GM19395 (cell line): ENCODE results near the gene BCAR1.
"Not testable (repeated sequence)": the region's sequence is repeated elsewhere in the genome, so short reads cannot be mapped to it uniquely, and the experiment has no call there.

Source experiments
- ATAC-seq: cut with Tn5 transposase; IDR thresholded peaks from one replicate; pipeline ENCODE4 v1.9.1; 2021; ENCODE audit warnings: mild to moderate bottlenecking, moderate library complexity; ENCODE audit not compliant: unreplicated experiment

BCAR1 gene

DNA sequence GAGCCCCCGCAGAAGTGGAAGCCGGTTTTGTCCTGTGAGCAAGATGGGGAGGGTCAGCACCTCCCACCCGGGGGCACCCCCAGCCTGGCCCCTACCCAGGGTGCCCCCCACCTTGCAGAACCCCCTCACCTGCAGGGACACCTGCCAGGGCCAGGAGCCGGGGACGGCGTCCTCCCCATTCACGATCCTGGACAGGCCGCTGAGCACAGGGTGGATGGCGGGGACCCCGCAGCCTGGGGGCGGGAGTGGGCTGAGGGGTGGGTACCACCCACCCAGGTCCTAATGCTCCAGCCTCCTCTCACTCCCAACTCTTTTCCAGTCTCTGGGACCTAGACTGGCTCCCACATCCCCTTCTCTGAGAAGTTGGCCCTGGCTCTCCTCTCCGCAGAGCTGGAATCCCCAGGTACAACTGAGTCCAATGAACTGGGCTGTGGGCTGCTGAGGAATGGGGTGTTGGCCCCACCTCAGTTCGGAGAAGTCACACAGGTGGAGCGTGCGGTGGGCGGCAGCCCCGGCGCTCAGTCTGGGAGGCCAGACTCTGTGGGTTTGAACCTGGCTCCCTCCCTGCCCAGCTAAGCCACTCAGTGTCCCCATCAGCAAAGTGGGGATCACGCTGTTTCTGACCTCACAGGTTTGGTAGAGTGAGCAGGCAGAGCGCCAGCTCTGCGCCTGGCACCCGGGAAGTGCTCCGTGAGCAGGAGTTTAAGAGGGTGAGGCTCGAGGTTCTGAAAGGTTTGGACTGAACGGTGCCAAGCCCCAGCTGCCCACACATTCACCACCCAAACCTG, 45.3 kb downstream of the BCAR1 start:
- ATAC-seq = not testable (repeated sequence)

DNA sequence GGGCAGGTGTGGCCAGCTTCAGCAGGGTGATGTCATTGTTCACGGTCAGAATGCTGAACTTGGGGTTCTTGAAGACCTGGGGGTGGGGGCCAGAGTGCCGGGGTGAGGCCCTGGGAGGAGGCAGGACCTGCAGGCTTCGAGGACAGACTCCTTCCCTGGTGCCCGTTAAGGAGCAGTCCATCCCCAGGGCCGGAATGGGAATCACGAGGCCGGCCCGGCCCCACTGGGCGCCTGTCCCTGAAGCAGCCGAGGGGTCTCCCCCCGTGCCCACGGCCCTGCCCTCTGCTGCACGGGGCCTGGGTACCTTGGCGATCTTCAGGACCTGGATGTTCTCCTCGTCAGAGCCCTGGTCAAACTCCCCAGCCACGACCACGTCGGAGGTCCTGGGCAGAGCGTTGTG, 46.0 kb downstream of the BCAR1 start:
- ATAC-seq = not testable (repeated sequence)

DNA sequence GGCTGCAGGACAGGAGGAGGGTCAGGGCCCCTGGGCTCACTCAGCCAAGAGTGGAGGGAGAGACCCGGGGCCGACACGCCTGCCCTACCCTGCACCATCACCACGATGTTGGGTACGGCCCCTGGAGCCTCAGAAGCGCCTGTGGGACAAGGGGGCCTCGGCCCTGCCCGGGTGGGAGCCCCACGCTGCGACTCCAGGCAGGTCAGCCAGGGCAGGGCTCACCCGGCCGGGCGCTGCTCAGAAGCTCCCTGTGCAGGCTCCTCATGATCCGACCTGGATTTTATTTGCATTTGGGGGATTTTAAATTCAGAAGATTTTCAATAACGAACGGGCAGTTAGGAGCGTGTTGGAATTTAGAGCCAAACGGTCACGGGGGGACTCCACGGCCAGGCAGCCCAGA, 46.5 kb downstream of the BCAR1 start:
- not testable (repeated sequence) for ATAC-seq

- no peak for ATAC-seq
Observed at GRCh38 chr16:75204410-75204758, 47.0 kb downstream of the BCAR1 start.

DNA sequence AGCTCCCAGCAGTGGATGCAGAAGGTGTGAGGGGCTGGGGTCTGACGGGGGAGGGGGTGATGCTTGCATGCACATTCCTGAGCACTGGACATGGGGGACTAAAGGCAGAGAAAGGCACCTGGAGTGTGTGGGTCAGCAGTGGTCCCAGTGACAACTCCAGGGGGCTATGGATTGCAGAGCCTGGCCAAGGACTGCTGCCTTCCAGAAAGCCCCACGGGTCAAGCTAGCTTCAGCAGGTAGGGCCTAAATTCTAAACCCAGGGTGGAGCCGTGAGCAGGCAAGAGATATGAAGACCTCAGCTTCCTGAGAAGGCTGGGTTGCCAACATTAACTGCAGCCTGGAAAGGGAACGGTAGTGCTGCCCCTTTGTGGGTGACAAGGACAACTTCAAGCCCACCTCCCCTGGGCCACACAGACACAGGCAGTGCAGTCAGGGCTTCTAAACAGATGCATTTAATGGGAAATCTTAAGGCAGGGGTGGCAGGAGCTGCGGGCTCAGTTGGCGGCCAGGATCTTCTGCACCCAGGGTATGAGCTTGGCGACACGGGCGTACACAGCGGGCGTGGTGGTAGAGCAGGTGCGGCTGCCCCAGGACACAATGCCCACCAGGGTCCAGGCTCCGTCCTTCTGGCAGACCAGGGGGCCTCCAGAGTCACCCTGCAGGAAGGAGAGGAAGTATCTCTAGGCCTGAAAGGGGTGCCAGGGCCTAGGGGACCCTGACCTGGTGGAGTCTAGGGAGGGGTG, 47.6 kb downstream of the BCAR1 start:
- no peak for ATAC-seq

GRCh38 chr16:75203096-75203495, 48.3 kb downstream of the BCAR1 start:
- no peak for ATAC-seq

GRCh38 chr16:75202069-75202590, 49.3 kb downstream of the BCAR1 start:
- ATAC-seq = no peak

GRCh38 chr16:75198135-75198600, 53.3 kb downstream of the BCAR1 start:
- ATAC-seq = no peak

GRCh38 chr16:75197522-75198134, 53.8 kb downstream of the BCAR1 start:
- ATAC-seq = no peak

- no peak for ATAC-seq
Observed at GRCh38 chr16:75196836-75197235, 54.6 kb downstream of the BCAR1 start.

- ATAC-seq = no peak
Observed at GRCh38 chr16:75195811-75196790, 55.3 kb downstream of the BCAR1 start.

- ATAC-seq = no peak
Observed at GRCh38 chr16:75193730-75194444, 57.5 kb downstream of the BCAR1 start.

DNA sequence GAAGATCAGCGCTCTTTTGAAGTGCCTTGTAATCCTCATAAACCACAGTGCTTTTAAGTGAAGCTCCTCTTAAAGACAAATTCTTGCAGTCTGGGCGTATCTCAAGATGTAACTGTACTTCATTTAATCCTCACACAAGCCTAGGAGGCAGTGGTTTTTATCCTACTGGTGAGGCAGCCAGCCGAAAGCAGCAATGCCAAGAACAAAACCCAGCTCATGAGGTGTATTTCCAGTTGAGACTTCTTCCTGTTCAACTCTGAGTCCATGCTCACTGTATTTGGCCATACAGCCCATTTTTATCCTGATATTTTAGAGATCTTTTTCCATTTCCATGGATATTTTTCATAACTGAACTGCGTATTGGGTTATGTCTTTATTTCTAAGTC, 58.2 kb downstream of the BCAR1 start:
- ATAC-seq = no peak

DNA sequence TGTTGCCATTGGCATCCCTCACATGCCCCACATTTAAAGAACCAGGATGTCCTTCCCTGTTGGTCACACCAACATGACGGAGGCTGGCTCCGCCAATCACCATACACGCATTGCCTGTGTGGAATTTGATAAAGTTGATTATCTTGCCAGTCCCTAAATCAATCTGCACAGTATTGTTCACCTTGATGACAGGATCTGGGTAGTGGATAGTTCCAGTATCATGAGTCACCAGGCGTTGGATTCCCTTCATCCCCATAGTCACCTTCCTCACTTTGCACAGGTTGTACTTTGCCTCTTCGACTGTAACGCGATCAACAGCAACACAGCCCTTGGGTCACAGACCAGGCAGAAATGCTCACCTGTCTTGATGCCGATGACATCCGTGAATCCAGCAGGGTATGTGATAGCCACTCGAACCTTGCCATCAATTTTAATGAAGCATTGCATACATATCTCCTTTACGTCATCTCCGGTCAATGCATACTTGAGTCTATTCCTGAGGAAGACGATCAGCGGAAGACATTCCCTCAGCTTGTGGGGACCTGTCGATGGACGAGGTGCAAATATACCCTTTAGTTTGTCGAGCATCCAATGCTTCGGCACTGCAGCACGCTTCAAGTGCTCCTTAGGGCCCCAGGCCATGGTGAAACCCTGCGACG, 58.7 kb downstream of the BCAR1 start:
- ATAC-seq = no peak

- no peak for ATAC-seq
Observed at GRCh38 chr16:75189638-75190245, 61.7 kb downstream of the BCAR1 start.

- no peak for ATAC-seq
Observed at GRCh38 chr16:75188832-75189477, 62.5 kb downstream of the BCAR1 start.

GRCh38 chr16:75181630-75182029, 69.8 kb downstream of the BCAR1 start:
- ATAC-seq = no peak

DNA sequence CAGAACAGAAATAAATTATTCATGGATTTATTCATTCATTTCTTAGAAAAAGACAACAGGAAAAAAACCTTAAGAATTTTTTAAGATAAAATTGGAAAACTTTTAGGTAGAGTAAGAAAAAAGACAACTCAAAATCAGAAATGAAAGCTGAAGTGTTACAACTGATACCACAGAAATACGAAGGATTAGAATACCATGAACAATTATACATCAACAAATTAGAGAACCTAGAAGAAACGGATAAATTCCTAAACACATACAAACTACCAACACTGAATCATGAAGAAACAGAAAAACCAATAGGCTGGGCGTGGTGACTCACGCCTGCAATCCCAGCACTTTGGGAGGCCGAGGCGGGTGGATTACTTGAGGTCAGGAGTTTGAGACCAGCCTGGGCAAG, 72.2 kb downstream of the BCAR1 start:
- no peak for ATAC-seq
